HG03108 (cell line): ENCODE data around the gene NPFFR1.
"Not testable (repeated sequence)": the region's sequence is repeated elsewhere in the genome, so short reads cannot be mapped to it uniquely, and the experiment has no call there.

Experiments used
- ATAC-seq: cut with Tn5 transposase; IDR thresholded peaks from one replicate; pipeline ENCODE4 v1.9.1; 2021; ENCODE audit warnings: moderate library complexity; ENCODE audit not compliant: unreplicated experiment

NPFFR1 gene

DNA sequence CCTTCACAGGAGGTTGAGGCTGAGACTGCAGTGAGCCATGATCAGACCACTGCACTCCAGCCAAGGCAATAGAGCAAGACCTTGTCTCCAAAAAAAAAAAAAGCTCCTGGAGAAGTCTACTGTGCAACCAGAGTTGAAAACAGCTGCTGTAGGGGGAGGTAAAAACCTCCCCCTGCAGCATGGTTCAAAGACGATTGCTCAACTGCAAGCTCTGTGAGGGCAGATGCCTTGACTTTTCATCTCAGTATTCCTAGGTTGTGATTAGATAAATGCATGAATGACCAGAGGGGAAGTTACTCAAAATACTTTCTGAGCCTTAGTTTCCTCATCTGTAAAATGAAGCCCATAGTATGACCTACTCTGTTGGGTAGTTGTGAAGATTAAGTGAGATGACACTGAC lies 25.6 kb downstream of the NPFFR1 start:
- ATAC-seq = no peak

DNA sequence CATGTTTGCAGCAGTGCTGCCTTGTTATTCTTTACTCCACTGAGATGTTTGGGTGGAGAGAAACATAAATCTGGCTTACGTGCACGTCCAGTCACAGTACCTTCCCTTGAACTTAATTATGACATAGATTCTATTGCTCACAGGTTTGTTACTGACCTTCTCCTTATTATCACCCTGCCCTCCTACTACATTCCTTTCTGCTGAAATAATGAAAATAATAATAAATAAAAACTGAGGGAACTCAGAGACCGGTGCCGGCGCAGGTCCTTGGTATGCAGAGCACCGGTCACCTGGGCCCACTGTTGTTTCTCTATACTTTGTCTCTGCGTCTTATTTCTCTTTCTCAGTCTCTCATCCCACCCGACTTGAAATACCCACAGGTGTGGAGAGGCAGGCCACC lies 26.0 kb downstream of the NPFFR1 start:
- ATAC-seq = not testable (repeated sequence)

DNA sequence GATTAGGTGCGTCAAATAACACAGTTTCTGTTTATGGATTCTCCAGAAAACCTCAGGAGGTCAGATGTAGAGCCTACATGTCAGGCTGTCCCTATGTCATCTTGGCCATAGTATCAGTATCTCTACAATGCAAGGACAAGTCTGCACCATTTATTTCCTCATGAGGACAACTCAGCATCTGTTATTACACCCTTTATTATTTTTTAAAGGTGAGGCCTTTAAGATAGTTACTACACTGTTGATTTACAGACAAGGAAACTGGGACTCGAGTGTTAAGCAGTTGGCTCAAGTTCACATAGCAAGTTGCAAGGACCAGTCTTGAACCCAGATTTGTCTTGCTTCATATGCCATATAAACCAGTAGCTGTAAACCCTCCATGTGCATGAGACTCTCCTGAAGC lies 27.3 kb downstream of the NPFFR1 start:
- ATAC-seq = no peak

DNA sequence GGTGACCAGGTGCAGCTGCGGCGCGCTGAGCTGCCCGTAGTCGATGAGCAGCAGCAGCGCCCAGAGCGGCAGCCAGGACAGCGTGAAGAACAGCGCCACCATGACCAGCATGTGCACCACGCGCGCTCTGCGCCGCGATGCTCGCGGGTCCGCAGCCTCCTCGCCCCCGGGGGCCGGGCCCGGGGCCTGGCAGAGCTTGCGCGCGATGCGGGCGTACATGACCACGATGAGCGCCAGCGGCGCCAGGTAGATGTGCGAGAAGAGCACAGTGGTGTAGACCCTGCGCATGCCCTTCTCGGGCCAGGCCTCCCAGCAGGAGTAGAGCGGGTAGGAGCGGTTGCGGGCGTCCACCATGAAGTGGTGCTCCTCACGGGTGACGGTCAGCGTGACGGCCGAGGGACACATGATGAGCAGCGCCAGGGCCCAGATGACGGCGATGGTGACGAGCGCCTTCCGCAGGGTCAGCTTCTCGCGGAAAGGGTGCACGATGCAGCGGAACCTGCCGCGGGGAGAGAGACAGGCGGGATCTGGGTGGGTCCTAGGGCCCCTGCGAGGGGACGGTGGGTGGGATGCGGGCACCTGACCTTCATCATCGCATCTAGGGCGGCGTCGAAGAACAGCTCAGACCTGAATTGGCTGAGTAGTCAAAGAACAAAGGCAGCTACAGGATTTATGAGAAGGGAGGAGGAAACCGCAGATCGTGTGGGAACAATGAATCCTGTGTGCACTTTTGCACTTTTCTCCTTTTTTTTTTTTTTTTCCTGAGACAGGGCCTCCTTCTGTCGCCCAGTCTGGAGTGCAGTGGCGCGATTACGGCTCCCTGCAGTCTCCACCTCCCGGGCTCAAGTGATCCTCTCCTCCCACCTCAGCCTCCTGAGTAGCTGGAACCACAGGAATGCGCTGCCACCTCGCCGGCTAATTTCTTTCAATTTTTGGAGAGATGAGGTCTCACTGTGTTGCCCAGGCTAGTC lies 28.2 kb downstream of the NPFFR1 start:
- no peak for ATAC-seq

DNA sequence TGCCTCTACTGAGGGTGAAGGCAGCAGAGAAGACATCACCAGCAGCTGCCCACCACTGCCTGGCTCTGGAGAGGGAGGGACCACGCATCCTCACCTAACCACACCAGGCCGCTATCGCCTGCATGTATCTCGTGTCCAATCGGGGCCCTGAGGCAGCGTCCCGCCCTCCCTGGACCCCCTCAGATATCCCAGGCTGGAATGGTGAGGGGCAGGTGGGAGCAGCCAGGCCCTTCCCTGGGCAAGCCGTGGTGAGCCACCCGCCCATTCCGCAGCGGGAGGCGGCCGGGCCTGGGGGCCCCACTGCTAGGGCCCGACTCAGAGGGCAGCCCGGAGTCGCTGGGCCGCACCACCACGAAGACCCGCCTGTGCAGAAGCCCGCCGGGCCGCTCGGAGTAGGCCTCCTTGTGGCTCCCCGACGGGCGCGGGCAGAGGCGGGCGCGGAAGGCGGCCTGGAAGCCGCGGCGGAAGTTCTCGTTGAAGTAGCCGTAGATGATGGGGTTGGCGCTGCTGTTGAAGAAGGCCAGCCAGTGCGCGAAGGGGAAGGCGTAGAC lies 29.0 kb downstream of the NPFFR1 start:
- no peak for ATAC-seq

DNA sequence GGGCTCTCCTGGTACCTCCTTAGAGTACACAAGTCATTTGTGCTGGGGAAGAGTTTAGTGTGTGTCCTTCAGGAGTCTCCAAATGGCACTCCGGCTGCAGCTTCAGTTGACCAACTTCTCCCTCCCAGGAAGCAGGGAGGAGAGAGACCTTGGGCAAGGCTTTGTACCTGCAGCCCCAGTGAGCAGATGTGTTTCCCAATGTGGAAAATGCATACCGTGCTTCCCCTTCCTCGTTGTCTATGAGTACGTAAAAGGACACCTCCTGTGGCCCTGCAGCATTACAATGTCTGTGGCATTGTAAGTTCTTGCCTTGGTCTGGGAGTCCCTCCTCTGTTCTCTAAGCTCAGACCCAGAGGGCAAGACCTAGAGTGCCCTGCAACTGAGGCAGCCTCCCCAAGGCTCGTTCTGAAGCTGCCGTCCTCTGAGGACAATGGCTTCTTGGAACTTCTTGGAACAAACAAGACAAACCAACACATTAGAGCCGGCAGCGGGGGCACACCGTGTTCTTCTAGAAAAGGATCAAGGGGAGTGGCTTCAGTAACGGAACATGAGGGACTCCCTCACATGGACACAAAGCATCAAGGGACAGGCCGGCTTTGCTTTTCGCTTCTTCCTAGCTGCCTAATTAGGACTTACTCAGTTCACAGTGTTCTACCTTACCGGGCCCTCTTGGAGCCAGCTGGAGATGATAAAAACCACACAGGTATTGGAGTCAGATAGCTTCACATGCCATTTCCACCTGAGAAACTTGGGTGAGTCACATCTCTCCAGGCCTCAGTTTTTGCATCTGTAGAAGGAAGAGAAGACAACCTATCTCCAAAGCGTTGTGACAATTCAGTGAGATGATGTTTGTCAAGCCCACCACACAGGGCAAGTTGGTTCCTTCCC lies 29.7 kb downstream of the NPFFR1 start:
- ATAC-seq = no peak

DNA sequence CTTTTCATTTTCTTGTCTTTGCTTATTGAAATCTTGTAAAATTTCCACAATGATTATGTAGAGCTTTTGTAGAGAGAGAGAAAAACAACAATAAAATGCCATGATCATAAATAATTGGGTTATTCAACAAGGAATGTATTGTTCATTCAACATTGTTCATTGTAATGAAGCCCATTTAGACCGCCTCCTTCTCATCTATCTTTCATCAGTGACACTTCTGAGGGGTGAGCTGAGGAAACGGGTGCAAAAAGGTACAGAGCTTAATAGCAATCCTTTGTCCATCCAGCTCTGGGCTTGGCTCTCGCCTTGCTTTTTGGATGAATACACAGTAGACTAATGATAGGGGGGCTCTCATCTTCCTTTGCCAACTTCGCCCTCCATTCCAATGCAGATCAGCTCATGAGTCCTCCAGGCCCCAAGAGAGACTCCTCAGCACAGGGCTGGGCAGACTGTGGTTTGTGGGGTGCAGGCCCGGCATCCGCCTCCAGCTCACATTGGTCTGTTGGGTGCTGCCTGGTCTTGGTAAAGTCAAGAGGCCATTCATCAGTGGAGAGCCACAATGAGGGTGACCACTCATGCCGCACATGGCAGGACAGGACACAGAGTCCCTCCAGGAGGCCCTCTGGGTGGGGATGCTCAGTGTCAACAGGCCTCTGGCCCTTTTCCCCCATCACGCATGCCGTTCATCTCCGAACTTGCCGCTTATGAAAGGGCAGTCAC lies 32.7 kb downstream of the NPFFR1 start:
- ATAC-seq = no peak

DNA sequence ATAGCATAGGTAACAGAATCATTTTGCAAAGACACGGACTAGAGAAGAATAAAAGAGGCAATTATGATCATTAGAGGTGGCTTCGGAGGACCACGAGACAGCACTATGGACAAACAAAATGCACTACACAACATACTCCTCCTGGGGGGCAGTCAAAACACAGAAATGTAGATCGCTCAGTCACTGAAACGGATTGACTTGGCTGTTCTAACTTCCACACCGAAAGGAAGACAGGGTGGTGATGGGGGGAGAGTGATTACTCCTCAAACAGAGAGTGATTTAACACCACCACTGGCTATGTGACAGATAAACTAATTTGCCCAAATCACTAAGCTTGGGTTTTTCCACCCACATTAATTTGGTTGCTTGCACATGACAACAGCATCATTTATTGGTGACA lies 36.4 kb downstream of the NPFFR1 start:
- no peak for ATAC-seq

DNA sequence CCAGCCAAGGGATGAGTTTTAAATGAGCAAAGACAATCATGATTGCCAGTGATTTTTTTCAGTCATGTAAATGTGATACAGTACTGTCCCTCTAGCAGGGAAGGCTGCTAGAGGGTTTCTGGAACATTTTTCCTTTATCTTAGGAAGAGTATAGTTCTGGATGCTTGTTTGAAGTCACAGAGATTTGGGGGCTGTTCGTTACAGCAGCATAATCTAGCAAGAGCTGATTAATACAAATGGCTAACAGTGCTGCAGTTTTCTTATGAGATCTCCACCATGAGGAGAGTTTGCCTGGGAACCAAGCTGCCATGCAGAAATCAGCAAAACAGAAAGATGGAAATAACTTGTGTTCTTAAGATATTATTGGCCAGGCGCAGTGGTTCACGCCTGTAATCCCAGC lies 42.7 kb downstream of the NPFFR1 start:
- ATAC-seq = no peak

DNA sequence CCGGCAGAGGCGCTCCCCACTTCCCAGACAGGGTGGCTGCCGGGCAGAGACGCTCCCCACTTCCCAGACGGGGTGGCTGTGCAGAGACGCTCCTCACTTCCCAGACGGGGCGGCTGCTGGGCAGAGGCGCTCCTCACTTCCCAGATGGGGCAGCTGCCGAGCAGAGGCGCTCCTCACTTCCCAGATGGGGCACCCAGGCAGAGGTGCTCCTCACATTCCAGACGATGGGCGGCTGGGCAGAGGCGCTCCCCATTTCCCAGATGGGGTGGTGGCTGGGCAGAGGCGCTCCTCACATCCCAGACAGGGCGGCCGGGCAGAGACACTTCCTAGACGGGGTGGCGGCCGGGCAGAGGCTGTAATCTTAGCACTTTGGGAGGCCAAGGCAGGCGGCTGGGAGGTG lies 43.8 kb downstream of the NPFFR1 start:
- ATAC-seq = not testable (repeated sequence)

DNA sequence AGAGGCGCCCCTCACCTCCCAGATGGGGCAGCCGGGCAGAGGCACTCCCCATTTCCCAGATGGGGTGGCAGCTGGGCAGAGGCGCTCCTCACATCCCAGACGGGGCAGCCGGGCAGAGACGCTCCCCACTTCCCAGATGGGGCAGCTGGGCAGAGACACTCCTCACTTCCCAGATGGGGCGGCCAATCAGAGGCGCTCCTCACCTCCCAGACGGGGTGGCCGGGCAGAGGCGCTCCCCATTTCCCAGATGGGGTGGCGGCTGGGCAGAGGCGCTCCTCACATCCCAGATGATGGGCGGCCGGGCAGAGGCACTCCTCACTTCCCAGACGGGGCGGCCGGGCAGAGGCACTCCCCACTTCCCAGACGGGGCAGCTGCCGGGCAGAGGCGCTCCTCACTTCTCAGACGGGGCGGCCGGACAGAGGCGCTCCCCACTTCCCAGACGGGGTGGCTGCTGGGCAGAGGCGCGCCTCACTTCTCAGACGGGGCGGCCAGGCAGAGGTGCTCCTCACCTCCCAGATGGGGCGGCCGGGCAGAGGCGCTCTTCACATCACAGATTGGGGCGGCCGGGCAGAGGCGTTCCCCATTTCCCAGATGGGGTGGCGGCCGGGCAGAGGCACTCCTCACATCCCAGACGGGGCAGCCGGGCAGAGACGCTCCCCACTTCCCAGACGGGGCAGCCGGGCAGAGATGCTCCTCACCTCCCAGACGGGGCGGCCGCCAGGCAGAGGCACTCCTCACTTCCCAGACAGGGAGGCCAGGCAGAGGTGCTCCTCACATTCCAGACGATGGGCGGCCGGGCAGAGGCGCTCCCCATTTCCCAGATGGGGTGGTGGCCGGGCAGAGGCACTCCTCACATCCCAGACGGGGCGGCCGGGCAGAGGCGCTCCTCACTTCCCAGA lies 44.5 kb downstream of the NPFFR1 start:
- not testable (repeated sequence) for ATAC-seq

DNA sequence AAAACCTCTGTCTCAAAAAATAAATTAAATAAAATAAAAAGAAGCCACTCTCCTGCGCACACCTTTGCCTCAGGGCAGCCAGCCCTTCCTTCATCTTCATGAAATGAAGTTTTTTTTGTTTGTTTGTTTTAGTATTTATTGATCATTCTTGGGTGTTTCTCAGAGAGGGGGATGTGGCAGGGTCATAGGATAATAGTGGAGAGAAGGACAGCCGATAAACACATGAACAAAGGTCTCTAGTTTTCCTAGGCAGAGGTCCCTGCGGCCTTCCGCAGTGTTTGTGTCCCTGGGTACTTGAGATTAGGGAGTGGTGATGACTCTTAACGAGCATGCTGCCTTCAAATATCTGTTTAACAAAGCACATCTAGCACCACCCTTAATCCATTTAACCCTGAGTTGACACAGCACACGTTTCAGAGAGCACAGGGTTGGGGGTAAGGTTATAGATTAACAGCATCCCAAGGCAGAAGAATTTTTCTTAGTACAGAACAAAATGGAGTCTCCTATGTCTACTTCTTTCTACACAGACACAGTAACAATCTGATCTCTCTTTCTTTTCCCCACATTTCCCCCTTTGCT lies 45.8 kb downstream of the NPFFR1 start:
- not testable (repeated sequence) for ATAC-seq

DNA sequence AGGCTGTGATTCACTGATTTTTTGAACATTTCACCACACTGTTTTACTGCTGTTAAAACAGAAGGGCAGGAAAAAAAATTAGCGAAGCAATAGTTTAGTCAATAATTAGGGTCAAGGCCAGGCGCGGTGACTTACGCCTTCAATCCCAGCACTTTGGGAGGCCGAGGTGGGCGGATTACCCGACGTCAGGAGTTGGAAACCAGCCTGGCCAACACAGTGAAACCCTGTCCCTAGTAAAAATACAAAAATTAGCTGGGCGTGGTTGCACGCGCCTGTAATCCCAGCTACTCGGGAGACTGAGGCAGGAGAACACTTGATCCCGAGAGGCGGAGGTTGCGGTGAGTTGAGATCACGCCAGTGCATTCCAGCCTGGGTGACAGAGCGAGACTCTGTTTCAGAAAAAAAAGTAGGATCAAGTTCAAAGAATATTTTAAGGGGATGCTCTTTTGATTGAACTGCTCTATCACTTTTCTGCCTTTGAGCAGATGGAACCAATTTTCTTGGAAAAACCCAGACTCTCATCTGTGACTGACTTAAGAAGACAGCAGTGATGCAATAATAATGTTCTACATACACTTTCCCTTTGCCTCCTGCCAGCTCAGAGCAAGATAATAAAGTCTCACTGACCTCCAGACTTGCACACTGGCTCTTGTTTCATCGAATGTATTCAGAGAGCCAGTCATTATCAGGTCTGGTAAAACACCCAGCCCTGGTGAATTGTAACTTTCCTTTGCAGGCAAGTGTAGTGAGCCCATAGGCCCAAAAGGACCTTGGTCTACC lies 48.9 kb downstream of the NPFFR1 start:
- no peak for ATAC-seq

DNA sequence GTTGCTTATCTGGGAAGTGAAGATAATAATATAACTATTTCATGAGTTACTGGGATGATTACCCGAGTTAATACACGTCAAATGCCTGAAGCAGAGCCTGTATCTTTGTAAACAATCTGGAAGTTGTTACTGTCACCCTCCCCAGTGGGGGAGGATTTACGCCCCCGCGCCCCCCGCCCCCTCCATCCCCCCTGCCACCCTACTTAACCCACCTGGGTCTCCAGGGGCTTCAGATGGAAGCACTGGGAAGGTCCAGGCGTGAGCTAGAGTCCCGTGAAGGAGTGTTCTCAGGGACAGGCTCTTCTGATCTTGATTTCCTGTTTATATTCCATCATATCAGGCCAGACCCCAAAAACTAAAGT lies 49.9 kb downstream of the NPFFR1 start:
- no peak for ATAC-seq

DNA sequence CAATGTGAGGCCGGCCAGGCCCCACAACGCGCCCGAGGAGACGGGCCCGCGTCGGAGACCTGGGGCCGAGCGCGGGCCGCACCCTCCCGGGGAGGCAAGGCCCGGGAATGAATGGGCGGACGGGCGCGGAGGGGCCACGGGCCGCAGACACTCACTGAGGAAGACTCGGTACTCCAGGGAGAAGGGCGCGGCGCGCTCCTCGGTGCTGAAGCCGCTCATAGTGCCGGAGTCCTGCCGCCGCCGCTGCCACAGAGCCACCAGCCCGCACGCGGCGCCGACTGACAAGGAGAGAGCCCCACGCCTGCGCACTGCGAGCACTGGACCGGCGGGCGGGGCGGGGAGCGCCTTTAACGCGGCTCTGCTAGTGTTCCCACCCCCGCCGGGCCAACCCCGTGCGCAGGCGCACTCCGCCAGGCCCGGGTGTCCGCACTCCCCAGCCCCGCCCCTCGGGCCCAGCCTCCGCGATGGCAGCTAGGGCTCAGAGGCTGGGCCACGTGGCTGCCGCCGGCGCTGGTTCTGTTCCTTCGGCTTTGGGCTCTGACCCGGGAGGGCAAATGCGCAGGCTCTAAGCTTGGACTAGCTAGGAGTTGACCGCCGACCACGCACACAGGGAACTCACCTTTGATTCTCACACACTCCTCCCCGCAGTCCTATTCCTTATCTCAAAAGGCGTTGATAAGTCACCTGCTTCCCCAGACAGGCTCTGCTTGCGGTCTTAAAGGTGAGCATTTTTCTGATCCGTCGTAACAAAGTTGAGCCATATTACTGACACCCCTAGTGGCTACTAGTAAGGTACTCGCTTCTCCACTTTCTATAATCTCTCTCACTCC lies 50.5 kb downstream of the NPFFR1 start, which contains the start of gene PPA1:
TSS of gene PPA1 (minus strand) at position 321 of the 830 bp plus-strand sequence. CDS start at position 219, 102 bp downstream.
- ATAC-seq = peak; percentile 83

DNA sequence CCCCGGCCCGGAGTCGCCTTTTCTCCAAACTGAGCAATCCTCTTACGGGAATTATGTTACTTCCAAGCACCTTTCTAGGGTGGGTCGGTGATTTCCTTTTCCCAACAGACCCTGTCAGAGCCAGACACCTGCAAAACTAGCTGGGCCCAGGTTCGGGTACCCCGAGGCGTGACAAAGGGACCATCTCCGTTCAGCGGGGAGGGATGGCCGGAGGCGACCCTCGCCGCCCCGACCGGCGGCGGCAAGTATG lies 51.0 kb downstream of the NPFFR1 start:
- ATAC-seq = no peak

DNA sequence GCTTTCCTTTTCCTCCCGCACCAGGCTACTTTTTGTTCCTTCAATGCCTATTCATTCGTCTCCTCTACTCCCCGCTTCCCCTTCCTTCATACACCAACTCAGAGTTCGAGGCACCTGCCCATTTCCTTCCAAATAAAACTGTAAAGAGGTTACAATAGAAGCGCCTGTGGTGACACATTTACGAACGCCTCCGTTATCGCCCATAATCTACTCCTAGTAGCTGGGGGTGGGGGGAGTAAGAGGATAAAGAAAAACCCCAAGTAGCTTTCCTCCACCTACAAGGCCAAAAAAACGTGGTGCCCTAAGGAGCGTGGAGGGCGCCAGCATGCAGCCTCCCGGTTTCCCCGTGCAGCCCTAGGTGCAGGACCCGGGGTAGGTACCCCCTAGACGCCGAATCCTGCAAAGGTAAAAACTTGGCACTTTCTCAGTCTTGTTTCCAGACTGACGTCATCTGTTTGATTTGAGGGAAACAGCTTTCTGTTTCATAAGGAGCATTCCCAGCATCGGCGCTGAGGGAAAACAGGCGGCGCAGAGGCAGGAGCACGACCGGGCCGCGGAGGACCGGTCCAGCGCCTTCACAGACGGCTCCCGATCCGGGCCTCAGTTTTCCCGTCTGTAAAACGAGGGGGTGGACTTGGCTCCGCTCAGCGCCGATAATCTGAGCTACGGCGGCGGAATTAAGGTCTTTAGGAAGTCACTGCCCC lies 51.5 kb downstream of the NPFFR1 start:
- ATAC-seq = no peak
